ENCODE measurements around the gene TMEM198. TPM values are rescaled to one million over a fixed set of nuclear protein-coding genes. Genes with fewer than 3 reads are reported as not detected.
A peak's percentile ranks its signal among the peaks of the same experiment; 100 is the strongest.

The TMEM198 gene
- total and polyA plus RNA-seq, 9 of the 15 experiments (the other 6 are each of a cell fraction or from before 2014, with no cell fraction given): 0.03 to 3.8 (median 1.0) TPM

DNA sequence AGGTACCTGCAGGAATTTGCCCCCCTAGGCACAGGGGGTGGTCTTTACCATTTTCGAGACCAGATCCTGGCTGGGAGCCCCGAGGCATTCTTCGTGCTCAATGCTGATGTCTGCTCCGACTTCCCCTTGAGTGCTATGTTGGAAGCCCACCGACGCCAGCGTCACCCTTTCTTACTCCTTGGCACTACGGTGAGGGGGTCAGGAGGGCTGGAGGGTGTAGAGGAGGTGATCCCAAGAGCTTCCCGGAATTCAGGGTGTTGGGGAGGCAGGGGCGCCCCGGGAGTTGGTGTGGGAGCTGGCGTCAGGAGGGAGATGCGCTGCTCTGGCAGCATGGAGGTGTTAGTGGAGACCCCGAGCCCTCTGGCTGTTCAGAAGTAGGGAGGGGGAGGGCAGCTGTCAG, 42.0 kb upstream of the TMEM198 start:
- FAIRE-seq (no peak), ATAC-seq (no peak), DNase-seq (ENCODE audit: extremely low read depth in 1 of 4, low spot score in 3 of 4) (no peak)
- H3K27me3 ChIP-seq (ENCODE audit: control insufficient read depth in 2 of 2, insufficient read depth in 2 of 2, low read length in 2 of 2): no peaks in the 10 kb centered on the region
- peaks cover 37 to 63% of the 10 kb centered on the region in 2 experiments for H3K4me1 ChIP-seq (replicated peaks in 1 of 2; ENCODE audit: control insufficient read depth in 2 of 2, insufficient read depth in 2 of 2, low read length in 2 of 2)
- peaks cover 42% of the 10 kb centered on the region; the same call in 2 of the 3 replicates for H3K36me3 ChIP-seq (ENCODE audit: control insufficient read depth, insufficient read depth, low read length)
- H2AFZ ChIP-seq (ENCODE audit: low read depth, low read length): no peak overlapping the region
- in situ Hi-C loops (cut with MboI): no loop called here
- H3K9me1 ChIP-seq (ENCODE audit: control insufficient read depth, insufficient read depth, low read length): no peaks in the 10 kb centered on the region
- H4K20me1 ChIP-seq (replicated peaks; ENCODE audit: control insufficient read depth, insufficient read depth, low read length): no peaks in the 10 kb centered on the region
- TF ChIP-seq MAZ (CRISPR knock-in tag; conservative IDR thresholded peaks at IDR 0.05 in 1 of 2, IDR thresholded peaks at IDR 0.05 in 1 of 2): 0 out of 4 replicates have a peak, but pooled peaks of 1 of the 2 experiments have one; percentile 3
- no peak for TF ChIP-seq CBFA2T3 (IDR thresholded peaks at IDR 0.05)
- TF ChIP-seq RBFOX2 (IDR thresholded peaks at IDR 0.05; ENCODE audit: low read depth, low read length): peak; percentile 15; the same call in 1 of the 2 replicates
- peak overlapping the region; percentile 30 for H3K4me3 ChIP-seq
- peak overlapping the region; percentile 52 to 92 for H3K9ac ChIP-seq (ENCODE audit: insufficient read depth in 1 of 2, low read depth in 2 of 2, low read length in 2 of 2)
- H3K79me2 ChIP-seq (ENCODE audit: control insufficient read depth, insufficient read depth, low read length): peaks cover 50% of the 10 kb centered on the region
- H3K9me3 ChIP-seq (replicated peaks; ENCODE audit: control insufficient read depth, insufficient read depth, low read depth, low read length): no peaks in the 10 kb centered on the region
- H3K4me2 ChIP-seq (ENCODE audit: insufficient read depth, low read length): peak overlapping the region; percentile 77
- 25% methylated on average over 6 of the region's 14 CpGs for WGBS (ENCODE audit: insufficient coverage, low coverage, missing lambda C conversion rate)
- ChIA-PET CTCF (ENCODE audit: low intra/inter-chr PET ratio) (no interaction called here), POLR2A (interaction anchor here (1.6 to 4.9 kb wide), 2 partner anchors 7 to 10 kb away, joined by 5 to 37 read pairs; no protein-coding TSS in a partner anchor)
- peak overlapping the region; percentile 53; the same call in 2 of the 3 replicates for H3K27ac ChIP-seq (ENCODE audit: extremely low read depth, low read depth, low read length)
- intact Hi-C loops (cut with micrococcal nuclease): no loop called here
- no TSS peak for BruUV-seq (replicated peaks)

DNA sequence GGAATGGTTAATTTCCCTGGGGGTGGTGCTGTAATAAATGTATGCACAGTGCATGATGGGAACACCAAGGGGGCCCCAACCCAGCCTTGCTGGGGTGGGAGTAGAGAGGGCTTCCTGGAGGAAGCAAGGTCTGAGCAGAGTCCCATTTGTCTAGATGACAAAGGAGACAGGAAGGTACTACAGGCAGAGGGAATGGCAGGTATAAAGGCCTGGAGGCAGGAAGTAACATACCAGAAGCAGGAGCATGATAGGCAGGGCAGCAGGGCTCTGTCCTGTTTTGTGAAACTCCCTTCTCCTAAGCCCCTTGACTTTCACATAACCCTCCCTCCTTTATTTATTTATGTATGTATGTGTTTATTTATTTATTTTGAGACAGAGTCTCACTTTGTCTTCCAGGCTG, 41.2 kb upstream of the TMEM198 start:
- peak; percentile 23 for FAIRE-seq
- TF ChIP-seq PYGO2 (tag; IDR thresholded peaks at IDR 0.05): no peak
- TF ChIP-seq ZFP36 (IDR thresholded peaks at IDR 0.05; ENCODE audit: low read depth, low read length, partially characterized antibody): peak; percentile 67
- TF ChIP-seq, protein P1, sequence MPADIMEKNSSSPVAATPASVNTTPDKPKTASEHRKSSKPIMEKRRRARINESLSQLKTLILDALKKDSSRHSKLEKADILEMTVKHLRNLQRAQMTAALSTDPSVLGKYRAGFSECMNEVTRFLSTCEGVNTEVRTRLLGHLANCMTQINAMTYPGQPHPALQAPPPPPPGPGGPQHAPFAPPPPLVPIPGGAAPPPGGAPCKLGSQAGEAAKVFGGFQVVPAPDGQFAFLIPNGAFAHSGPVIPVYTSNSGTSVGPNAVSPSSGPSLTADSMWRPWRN (IDR thresholded peaks at IDR 0.05; ENCODE audit: low read depth): no peak

More for the DNA sequence above, 41.2 kb upstream of the TMEM198 start:
- peak overlapping the region; percentile 11 to 52; a peak in 2 of 4 replicates for H3K9ac ChIP-seq (ENCODE audit: insufficient read depth in 1 of 2, low read depth in 2 of 2, low read length in 2 of 2)
- no TSS peak for BruUV-seq (replicated peaks)
- no peak for DNase-seq (ENCODE audit: extremely low read depth in 1 of 4, low spot score in 3 of 4)
- peaks cover 36 to 63% of the 10 kb centered on the region in 2 experiments for H3K4me1 ChIP-seq (replicated peaks in 1 of 2; ENCODE audit: control insufficient read depth in 2 of 2, insufficient read depth in 2 of 2, low read length in 2 of 2)
- H3K27ac ChIP-seq (ENCODE audit: extremely low read depth, low read depth, low read length): peak overlapping the region; percentile 53; the same call in 2 of the 3 replicates
- peak overlapping the region; percentile 77; the same call in 1 of the 2 replicates for H3K4me2 ChIP-seq (ENCODE audit: insufficient read depth, low read length)
- H3K27me3 ChIP-seq (ENCODE audit: control insufficient read depth in 2 of 2, insufficient read depth in 2 of 2, low read length in 2 of 2): no peaks in the 10 kb centered on the region
- intact Hi-C loops (cut with micrococcal nuclease) (no loop called here), in situ Hi-C loops (cut with MboI) (no loop called here)
- H4K20me1 ChIP-seq (replicated peaks; ENCODE audit: control insufficient read depth, insufficient read depth, low read length): no peaks in the 10 kb centered on the region
- no peak overlapping the region for H2AFZ ChIP-seq (ENCODE audit: low read depth, low read length)
- POLR2A ChIA-PET: no interaction called here
- H3K9me1 ChIP-seq (ENCODE audit: control insufficient read depth, insufficient read depth, low read length): no peaks in the 10 kb centered on the region
- peaks cover 45% of the 10 kb centered on the region for H3K79me2 ChIP-seq (ENCODE audit: control insufficient read depth, insufficient read depth, low read length)
- no peak for ATAC-seq
- peaks cover 49% of the 10 kb centered on the region; the same call in 2 of the 3 replicates for H3K36me3 ChIP-seq (ENCODE audit: control insufficient read depth, insufficient read depth, low read length)
- H3K4me3 ChIP-seq: no peak overlapping the region
- CTCF ChIA-PET (ENCODE audit: low intra/inter-chr PET ratio): no interaction called here
- H3K9me3 ChIP-seq (replicated peaks; ENCODE audit: control insufficient read depth, insufficient read depth, low read depth, low read length): no peaks in the 10 kb centered on the region

Measured in K562 (cell line).